Measurements from ENCODE around the gene TTC39C. TPM values are rescaled to one million over a fixed set of nuclear protein-coding genes. Genes with fewer than 3 reads are reported as not detected.
A peak's percentile ranks its signal among the peaks of the same experiment; 100 is the strongest.

Gene TTC39C
- total and polyA plus RNA-seq, 2 experiments from 2014 or later: 69.4 to 136 TPM

DNA sequence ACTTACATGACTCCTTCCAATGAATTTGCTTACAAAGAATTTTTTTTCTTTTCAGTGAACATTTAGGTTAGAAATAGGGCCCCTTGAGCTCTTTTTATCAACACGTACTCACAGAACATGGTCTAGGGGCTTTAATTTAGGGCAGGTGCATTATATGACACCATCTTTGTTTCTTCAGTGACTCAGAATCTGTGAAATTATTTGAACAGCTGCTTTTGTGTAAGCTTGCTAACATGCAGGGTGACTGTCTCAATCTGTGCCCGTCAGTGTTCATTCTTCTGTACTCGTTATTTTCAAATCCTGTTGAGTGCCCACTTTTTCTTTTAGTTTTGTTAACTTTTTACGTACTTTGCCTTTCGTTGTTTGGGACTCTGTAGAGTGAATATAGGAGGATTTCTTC lies 71.5 kb downstream of the TTC39C start (continued):
- TF ChIP-seq, protein P1, sequence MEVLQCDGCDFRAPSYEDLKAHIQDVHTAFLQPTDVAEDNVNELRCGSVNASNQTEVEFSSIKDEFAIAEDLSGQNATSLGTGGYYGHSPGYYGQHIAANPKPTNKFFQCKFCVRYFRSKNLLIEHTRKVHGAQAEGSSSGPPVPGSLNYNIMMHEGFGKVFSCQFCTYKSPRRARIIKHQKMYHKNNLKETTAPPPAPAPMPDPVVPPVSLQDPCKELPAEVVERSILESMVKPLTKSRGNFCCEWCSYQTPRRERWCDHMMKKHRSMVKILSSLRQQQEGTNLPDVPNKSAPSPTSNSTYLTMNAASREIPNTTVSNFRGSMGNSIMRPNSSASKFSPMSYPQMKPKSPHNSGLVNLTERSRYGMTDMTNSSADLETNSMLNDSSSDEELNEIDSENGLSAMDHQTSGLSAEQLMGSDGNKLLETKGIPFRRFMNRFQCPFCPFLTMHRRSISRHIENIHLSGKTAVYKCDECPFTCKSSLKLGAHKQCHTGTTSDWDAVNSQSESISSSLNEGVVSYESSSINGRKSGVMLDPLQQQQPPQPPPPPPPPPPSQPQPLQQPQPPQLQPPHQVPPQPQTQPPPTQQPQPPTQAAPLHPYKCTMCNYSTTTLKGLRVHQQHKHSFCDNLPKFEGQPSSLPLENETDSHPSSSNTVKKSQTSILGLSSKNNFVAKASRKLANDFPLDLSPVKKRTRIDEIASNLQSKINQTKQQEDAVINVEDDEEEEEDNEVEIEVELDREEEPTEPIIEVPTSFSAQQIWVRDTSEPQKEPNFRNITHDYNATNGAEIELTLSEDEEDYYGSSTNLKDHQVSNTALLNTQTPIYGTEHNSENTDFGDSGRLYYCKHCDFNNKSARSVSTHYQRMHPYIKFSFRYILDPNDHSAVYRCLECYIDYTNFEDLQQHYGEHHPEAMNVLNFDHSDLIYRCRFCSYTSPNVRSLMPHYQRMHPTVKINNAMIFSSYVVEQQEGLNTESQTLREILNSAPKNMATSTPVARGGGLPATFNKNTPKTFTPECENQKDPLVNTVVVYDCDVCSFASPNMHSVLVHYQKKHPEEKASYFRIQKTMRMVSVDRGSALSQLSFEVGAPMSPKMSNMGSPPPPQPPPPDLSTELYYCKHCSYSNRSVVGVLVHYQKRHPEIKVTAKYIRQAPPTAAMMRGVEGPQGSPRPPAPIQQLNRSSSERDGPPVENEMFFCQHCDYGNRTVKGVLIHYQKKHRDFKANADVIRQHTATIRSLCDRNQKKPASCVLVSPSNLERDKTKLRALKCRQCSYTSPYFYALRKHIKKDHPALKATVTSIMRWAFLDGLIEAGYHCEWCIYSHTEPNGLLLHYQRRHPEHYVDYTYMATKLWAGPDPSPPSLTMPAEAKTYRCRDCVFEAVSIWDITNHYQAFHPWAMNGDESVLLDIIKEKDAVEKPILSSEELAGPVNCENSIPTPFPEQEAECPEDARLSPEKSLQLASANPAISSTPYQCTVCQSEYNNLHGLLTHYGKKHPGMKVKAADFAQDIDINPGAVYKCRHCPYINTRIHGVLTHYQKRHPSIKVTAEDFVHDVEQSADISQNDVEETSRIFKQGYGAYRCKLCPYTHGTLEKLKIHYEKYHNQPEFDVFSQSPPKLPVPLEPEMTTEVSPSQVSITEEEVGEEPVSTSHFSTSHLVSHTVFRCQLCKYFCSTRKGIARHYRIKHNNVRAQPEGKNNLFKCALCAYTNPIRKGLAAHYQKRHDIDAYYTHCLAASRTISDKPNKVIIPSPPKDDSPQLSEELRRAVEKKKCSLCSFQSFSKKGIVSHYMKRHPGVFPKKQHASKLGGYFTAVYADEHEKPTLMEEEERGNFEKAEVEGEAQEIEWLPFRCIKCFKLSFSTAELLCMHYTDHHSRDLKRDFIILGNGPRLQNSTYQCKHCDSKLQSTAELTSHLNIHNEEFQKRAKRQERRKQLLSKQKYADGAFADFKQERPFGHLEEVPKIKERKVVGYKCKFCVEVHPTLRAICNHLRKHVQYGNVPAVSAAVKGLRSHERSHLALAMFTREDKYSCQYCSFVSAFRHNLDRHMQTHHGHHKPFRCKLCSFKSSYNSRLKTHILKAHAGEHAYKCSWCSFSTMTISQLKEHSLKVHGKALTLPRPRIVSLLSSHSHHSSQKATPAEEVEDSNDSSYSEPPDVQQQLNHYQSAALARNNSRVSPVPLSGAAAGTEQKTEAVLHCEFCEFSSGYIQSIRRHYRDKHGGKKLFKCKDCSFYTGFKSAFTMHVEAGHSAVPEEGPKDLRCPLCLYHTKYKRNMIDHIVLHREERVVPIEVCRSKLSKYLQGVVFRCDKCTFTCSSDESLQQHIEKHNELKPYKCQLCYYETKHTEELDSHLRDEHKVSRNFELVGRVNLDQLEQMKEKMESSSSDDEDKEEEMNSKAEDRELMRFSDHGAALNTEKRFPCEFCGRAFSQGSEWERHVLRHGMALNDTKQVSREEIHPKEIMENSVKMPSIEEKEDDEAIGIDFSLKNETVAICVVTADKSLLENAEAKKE (CRISPR knock-in tag; IDR thresholded peaks at IDR 0.05): no peak
- TF ChIP-seq ZNF114 (CRISPR knock-in tag; IDR thresholded peaks at IDR 0.05) (no peak), POLR2AphosphoS5 (IDR thresholded peaks at IDR 0.05; ENCODE audit: low read depth) (no peak), EZH2 (IDR thresholded peaks at IDR 0.05; ENCODE audit: low read depth, unreplicated experiment) (no peak)

- Mint-ChIP-seq H3K9me3 (no peaks in the 10 kb centered on the region), H3K27me3 (ENCODE audit: insufficient read depth, low read depth, poor library complexity) (no peaks in the 10 kb centered on the region), H3K4me1 (no peaks in the 10 kb centered on the region; the same call in 2 of the 3 replicates), H3K27ac (no peak overlapping the region), H3K36me3 (ENCODE audit: low read depth) (peaks cover 8% of the 10 kb centered on the region; the same call in 1 of the 3 replicates), H3K4me3 (no peak overlapping the region)
- Histone ChIP-seq H3K79me2 (replicated peaks; ENCODE audit: insufficient read depth) (0 out of 2 replicates have a peak, but pooled peaks cover 3% of the 10 kb centered on the region), H2AFZ (no peak overlapping the region), H3K27me3 (ENCODE audit: insufficient read depth) (no peaks in the 10 kb centered on the region), H3K4me2 (no peak overlapping the region), H3K9me2 (ENCODE audit: insufficient read depth) (no peaks in the 10 kb centered on the region), H4K20me1 (replicated peaks; ENCODE audit: insufficient read depth) (peaks cover under 1% of the 10 kb centered on the region; the same call in 1 of the 2 replicates), H3F3A (replicated peaks; ENCODE audit: low read depth) (no peaks in the 10 kb centered on the region), H3K4me3 (no peak overlapping the region), H3K4me1 (ENCODE audit: insufficient read depth) (no peaks in the 10 kb centered on the region), H3K27ac (ENCODE audit: low read depth) (peak overlapping the region; percentile 23; the same call in 1 of the 2 replicates), H3K36me3 (ENCODE audit: insufficient read depth) (peaks cover 14% of the 10 kb centered on the region)
- DNase-seq (ENCODE audit: low spot score): no peak
- ATAC-seq: no peak
- TF ChIP-seq, protein P2, sequence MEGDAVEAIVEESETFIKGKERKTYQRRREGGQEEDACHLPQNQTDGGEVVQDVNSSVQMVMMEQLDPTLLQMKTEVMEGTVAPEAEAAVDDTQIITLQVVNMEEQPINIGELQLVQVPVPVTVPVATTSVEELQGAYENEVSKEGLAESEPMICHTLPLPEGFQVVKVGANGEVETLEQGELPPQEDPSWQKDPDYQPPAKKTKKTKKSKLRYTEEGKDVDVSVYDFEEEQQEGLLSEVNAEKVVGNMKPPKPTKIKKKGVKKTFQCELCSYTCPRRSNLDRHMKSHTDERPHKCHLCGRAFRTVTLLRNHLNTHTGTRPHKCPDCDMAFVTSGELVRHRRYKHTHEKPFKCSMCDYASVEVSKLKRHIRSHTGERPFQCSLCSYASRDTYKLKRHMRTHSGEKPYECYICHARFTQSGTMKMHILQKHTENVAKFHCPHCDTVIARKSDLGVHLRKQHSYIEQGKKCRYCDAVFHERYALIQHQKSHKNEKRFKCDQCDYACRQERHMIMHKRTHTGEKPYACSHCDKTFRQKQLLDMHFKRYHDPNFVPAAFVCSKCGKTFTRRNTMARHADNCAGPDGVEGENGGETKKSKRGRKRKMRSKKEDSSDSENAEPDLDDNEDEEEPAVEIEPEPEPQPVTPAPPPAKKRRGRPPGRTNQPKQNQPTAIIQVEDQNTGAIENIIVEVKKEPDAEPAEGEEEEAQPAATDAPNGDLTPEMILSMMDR (conservative IDR thresholded peaks at IDR 0.05; ENCODE audit: low read depth in 2 of 2): no peak
- TF ChIP-seq REST (IDR thresholded peaks at IDR 0.05; ENCODE audit: unreplicated experiment) (no peak), STAT1 (IDR thresholded peaks at IDR 0.05; ENCODE audit: unreplicated experiment) (no peak)
These were observed 74.5 kb downstream of the TTC39C start for GRCh38 chr18:24089076-24089475.

Measured in GM23338 (cell line).